Activated T-cell treated with anti-CD3 and anti-CD28 coated beads, Interleukin-2, amount 50 U/mL, for 24 hours (primary cell): Measurements from ENCODE around the gene PTGS2.
"Not testable (repeated sequence)": the region's sequence is repeated elsewhere in the genome, so short reads cannot be mapped to it uniquely, and the experiment has no call there.

ENCODE experiments used
- DNase-seq: peaks from one replicate; pipeline ENCODE4 v3.0.0-alpha.2; 2020
- H3K27ac Mint-ChIP-seq: 2 replicates; pipeline ENCODE4 v1.8.0; 2020; ENCODE audit warnings: mild to moderate bottlenecking, mixed read lengths
- H3K27me3 Mint-ChIP-seq: 2 replicates; pipeline ENCODE4 v1.8.0; 2020; ENCODE audit warnings: mixed read lengths
- H3K36me3 Mint-ChIP-seq: 2 replicates; pipeline ENCODE4 v1.8.0; 2020; ENCODE audit warnings: low read depth, mixed read lengths
- H3K4me1 Mint-ChIP-seq: 2 replicates; pipeline ENCODE4 v1.8.0; 2020; ENCODE audit warnings: low read depth, mixed read lengths
- H3K4me3 Mint-ChIP-seq: 2 replicates; pipeline ENCODE4 v1.8.0; 2020; ENCODE audit warnings: mild to moderate bottlenecking, moderate library complexity, mixed read lengths
- H3K9me3 Mint-ChIP-seq: 2 replicates; pipeline ENCODE4 v1.8.0; 2020; ENCODE audit warnings: mixed read lengths

Gene PTGS2

DNA sequence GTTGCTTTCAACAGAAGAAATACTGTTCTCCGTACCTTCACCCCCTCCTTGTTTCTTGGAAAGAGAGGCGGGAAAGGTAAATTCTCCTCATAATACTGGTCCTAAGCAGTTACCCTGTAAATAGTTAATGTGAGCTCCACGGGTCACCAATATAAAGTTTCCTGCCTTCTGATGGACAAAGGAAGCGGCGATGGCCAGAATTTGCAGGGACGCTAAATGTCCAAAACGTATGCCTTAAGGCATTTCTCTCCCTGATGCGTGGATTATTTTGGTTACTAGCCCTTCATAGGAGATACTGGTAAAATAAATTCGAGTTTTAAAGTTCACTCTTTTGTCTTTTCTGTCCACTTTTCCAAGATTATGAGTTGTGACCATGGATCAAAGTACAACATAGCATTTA is 898 bp upstream of the PTGS2 start:
- Mint-ChIP-seq H3K9me3 (no peaks in the 10 kb centered on the region), H3K27ac (no peak overlapping the region), H3K27me3 (peaks cover 72% of the 10 kb centered on the region), H3K4me3 (peak overlapping the region; percentile 77), H3K4me1 (peaks cover 14% of the 10 kb centered on the region), H3K36me3 (no peaks in the 10 kb centered on the region)
- DNase-seq, result no peak

GRCh38 chr1:186679924-186680244 is 339 bp downstream of the PTGS2 start:
- no peaks in the 10 kb centered on the region for H3K36me3 Mint-ChIP-seq
- no peak for DNase-seq
- H3K9me3 Mint-ChIP-seq, result no peaks in the 10 kb centered on the region
- H3K27ac Mint-ChIP-seq, result no peak overlapping the region
- H3K27me3 Mint-ChIP-seq, result peaks cover 68% of the 10 kb centered on the region
- peaks cover 14% of the 10 kb centered on the region for H3K4me1 Mint-ChIP-seq
- peak overlapping the region; percentile 77 for H3K4me3 Mint-ChIP-seq

GRCh38 chr1:186678155-186678554 is 2.1 kb downstream of the PTGS2 start:
- no peak overlapping the region for H3K27ac Mint-ChIP-seq
- H3K4me1 Mint-ChIP-seq, result peaks cover 14% of the 10 kb centered on the region
- H3K27me3 Mint-ChIP-seq, result peaks cover 59% of the 10 kb centered on the region
- no peak for DNase-seq
- no peak overlapping the region for H3K4me3 Mint-ChIP-seq
- no peaks in the 10 kb centered on the region for H3K9me3 Mint-ChIP-seq
- H3K36me3 Mint-ChIP-seq, result no peaks in the 10 kb centered on the region

- no peak overlapping the region for H3K27ac Mint-ChIP-seq
- no peaks in the 10 kb centered on the region for H3K36me3 Mint-ChIP-seq
- DNase-seq, result no peak
- no peaks in the 10 kb centered on the region for H3K9me3 Mint-ChIP-seq
- no peaks in the 10 kb centered on the region for H3K4me1 Mint-ChIP-seq
- peaks cover 26% of the 10 kb centered on the region for H3K27me3 Mint-ChIP-seq
- H3K4me3 Mint-ChIP-seq, result no peak overlapping the region
These were observed 7.6 kb downstream of the PTGS2 start for GRCh38 chr1:186672596-186672995.

DNA sequence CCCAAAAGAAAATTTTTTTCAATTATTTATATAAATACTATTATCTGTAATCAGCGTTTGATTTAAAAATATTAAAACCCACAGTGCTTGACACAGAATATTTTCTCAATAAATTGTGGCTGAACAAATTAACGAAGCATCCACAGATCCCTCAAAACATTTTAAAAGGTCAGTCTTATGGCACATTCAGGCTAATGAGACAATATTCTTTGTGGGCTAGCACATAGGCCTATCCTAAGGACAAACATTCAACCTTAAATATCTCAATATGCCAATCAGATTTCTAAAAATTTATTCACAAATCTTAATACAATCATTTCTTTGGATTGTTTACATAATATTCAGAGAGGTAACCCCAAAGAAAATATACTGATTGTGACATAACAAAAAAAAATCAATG is 8.1 kb downstream of the PTGS2 start:
- Mint-ChIP-seq H3K36me3 (no peaks in the 10 kb centered on the region), H3K27me3 (peaks cover 22% of the 10 kb centered on the region), H3K4me1 (no peaks in the 10 kb centered on the region), H3K9me3 (no peaks in the 10 kb centered on the region), H3K4me3 (no peak overlapping the region), H3K27ac (no peak overlapping the region)
- no peak for DNase-seq

DNA sequence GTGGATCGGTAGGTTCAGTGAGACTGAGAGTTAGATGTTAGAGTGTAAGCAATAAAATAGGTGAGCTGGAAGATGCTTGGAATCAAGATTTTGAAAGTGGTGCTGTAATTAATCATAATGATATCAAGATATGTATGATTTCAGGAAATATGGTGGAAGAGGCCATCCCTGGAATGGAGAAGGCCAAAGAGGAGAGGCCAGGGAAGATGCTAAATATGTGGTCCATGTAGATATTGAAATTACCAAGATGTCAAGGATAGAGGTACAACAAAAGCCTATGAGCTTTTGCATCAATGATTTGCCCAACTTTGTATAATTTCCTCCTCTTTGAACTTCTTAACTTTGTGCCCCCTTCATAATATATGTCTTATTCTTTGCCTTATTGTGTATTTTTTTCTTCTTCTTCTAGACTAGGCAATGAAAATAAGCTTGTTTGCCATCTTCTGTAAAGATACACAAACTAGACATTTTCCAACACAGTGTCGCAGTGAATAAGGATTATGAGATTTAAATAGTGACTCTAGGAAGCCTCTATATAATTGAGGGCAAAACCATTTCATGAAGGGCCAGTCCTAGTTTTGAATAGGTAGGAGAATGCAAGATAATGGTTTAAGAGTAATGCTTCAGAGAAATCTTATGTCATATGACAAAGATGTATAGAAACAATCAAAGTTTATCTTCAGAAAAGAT is 8.9 kb downstream of the PTGS2 start:
- DNase-seq, result no peak
- Mint-ChIP-seq H3K27me3 (peaks cover 20% of the 10 kb centered on the region), H3K27ac (no peak overlapping the region), H3K4me3 (no peak overlapping the region), H3K4me1 (no peaks in the 10 kb centered on the region), H3K9me3 (no peaks in the 10 kb centered on the region), H3K36me3 (no peaks in the 10 kb centered on the region)

- Mint-ChIP-seq H3K27me3 (peaks cover 19% of the 10 kb centered on the region), H3K27ac (no peak overlapping the region), H3K4me1 (no peaks in the 10 kb centered on the region), H3K4me3 (no peak overlapping the region), H3K36me3 (no peaks in the 10 kb centered on the region), H3K9me3 (no peaks in the 10 kb centered on the region)
- no peak for DNase-seq
These were observed 9.7 kb downstream of the PTGS2 start for GRCh38 chr1:186670297-186671135.

DNA sequence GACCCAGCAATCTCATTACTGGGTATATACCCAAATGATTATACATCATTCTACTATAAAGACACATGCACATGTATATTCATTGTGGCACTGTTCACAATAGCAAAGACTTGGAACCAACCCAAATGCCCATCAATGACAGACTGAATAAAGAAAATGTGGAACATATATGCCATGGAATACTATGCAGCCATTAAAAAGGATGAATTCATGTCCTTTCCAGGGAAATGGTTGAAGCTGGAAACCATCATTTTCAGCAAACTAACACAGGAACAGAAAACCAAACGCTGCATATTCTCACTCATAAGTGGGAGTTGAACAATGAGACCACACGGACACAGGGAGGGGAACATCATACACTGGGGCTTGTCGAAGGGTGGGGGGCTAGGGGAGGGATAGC is 10.4 kb downstream of the PTGS2 start:
- not testable (repeated sequence) for H3K27ac Mint-ChIP-seq, H3K4me1 Mint-ChIP-seq, H3K9me3 Mint-ChIP-seq, H3K4me3 Mint-ChIP-seq, H3K36me3 Mint-ChIP-seq, DNase-seq
- peaks cover 19% of the 10 kb centered on the region for H3K27me3 Mint-ChIP-seq

GRCh38 chr1:186664217-186664616 is 16.0 kb downstream of the PTGS2 start:
- H3K27me3 Mint-ChIP-seq, result peaks cover 15% of the 10 kb centered on the region
- H3K36me3 Mint-ChIP-seq, H3K27ac Mint-ChIP-seq, DNase-seq, H3K4me3 Mint-ChIP-seq, H3K9me3 Mint-ChIP-seq, H3K4me1 Mint-ChIP-seq: not testable (repeated sequence)

- no peak overlapping the region for H3K4me3 Mint-ChIP-seq
- H3K9me3 Mint-ChIP-seq, result no peaks in the 10 kb centered on the region
- peaks cover 3% of the 10 kb centered on the region for H3K27me3 Mint-ChIP-seq
- H3K27ac Mint-ChIP-seq, result no peak overlapping the region
- no peaks in the 10 kb centered on the region for H3K36me3 Mint-ChIP-seq
- no peaks in the 10 kb centered on the region for H3K4me1 Mint-ChIP-seq
- no peak for DNase-seq
These were observed 17.5 kb downstream of the PTGS2 start for GRCh38 chr1:186662752-186663151.

GRCh38 chr1:186659890-186660341 is 20.3 kb downstream of the PTGS2 start:
- Mint-ChIP-seq H3K36me3 (no peaks in the 10 kb centered on the region), H3K27ac (no peak overlapping the region), H3K4me1 (no peaks in the 10 kb centered on the region), H3K9me3 (no peaks in the 10 kb centered on the region), H3K27me3 (peaks cover 3% of the 10 kb centered on the region), H3K4me3 (no peak overlapping the region)
- no peak for DNase-seq

GRCh38 chr1:186658999-186659398 is 21.2 kb downstream of the PTGS2 start:
- no peak overlapping the region for H3K4me3 Mint-ChIP-seq
- no peak overlapping the region for H3K27ac Mint-ChIP-seq
- peaks cover 5% of the 10 kb centered on the region for H3K27me3 Mint-ChIP-seq
- no peaks in the 10 kb centered on the region for H3K36me3 Mint-ChIP-seq
- no peaks in the 10 kb centered on the region for H3K9me3 Mint-ChIP-seq
- DNase-seq, result no peak
- no peaks in the 10 kb centered on the region for H3K4me1 Mint-ChIP-seq

- Mint-ChIP-seq H3K4me1 (no peaks in the 10 kb centered on the region), H3K4me3 (no peak overlapping the region), H3K27ac (no peak overlapping the region), H3K9me3 (no peaks in the 10 kb centered on the region), H3K36me3 (no peaks in the 10 kb centered on the region), H3K27me3 (peaks cover 9% of the 10 kb centered on the region)
- no peak for DNase-seq
These were observed 22.7 kb downstream of the PTGS2 start for GRCh38 chr1:186657481-186657880.

DNA sequence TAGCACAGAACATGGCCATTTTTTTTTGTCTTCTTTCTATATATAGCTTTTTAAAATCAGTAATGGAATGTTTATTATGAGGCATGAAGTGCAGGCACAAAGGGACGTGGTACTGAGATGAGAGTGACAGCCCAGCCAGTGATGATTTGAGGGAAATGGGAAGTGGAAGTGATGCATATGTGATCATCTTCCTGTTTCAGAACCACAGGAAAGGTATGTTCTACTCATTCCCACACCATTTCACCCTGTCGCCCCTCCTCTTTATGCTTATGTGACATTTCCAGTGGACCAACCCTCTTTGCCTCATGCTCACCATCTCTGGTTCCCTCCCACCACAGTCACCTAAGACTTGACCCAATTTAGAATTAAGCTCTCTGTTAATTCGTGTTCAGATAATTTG is 24.3 kb downstream of the PTGS2 start:
- no peak for DNase-seq
- H3K4me3 Mint-ChIP-seq, result no peak overlapping the region
- H3K27me3 Mint-ChIP-seq, result peaks cover 9% of the 10 kb centered on the region
- no peaks in the 10 kb centered on the region for H3K4me1 Mint-ChIP-seq
- H3K27ac Mint-ChIP-seq, result no peak overlapping the region
- H3K9me3 Mint-ChIP-seq, result no peaks in the 10 kb centered on the region
- no peaks in the 10 kb centered on the region for H3K36me3 Mint-ChIP-seq

GRCh38 chr1:186654741-186655140 is 25.5 kb downstream of the PTGS2 start:
- H3K9me3 Mint-ChIP-seq, result no peaks in the 10 kb centered on the region
- H3K4me1 Mint-ChIP-seq, result no peaks in the 10 kb centered on the region
- DNase-seq, result no peak
- H3K4me3 Mint-ChIP-seq, result no peak overlapping the region
- no peak overlapping the region for H3K27ac Mint-ChIP-seq
- H3K27me3 Mint-ChIP-seq, result peaks cover 9% of the 10 kb centered on the region
- no peaks in the 10 kb centered on the region for H3K36me3 Mint-ChIP-seq
